ENCODE data around the gene MAP3K20.
"Not testable (repeated sequence)": the region's sequence is repeated elsewhere in the genome, so short reads cannot be mapped to it uniquely, and the experiment has no call there.

Gene MAP3K20

GRCh38 chr2:173122936-173123335 lies 47.3 kb downstream of the MAP3K20 start:
- DNase-seq (ENCODE audit: low read depth in 2 of 2): no peak

DNA sequence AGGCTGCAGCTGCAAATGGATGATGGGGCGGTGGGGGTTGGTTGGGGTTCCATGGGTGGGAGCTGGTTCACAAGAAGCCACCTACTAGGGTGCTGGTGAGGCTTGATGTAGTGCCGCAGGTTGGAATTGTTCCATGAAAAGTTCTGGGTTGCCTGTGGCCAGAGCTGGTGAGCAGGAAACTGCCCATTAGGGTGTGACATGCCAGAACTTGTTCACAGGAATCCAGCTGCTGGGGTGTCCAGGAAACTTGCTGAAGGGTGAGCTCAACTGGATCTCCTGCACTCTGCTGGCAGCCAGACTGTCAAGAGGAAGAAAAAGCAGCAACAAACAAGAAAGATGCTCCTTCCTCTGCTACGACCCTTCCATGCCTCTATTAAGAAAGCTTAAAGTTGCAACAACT lies 48.8 kb downstream of the MAP3K20 start:
- no peak for DNase-seq (ENCODE audit: low read depth in 2 of 2)

- no peak for DNase-seq (ENCODE audit: low read depth in 2 of 2)
Observed at GRCh38 chr2:173126819-173127218, 51.2 kb downstream of the MAP3K20 start.

DNA sequence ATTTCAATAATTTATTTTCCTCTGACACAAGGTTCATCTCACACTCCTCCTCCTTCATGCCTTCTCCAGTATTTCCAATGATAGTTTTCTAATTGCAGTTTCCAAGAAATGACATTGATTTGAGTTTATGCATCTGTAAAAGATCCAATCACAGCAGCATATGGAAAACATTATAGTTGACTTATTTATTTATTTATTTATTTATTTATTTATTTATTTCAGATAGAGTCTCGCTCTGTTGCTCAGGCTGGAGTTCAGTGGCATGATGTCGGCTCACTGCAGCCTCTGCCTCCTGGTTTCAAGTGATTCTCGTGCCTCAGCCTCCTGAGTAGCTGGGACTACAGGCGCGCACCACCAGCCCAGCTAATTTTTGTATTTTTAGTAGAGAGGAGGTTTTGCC lies 52.5 kb downstream of the MAP3K20 start:
- DNase-seq (ENCODE audit: low read depth in 2 of 2): not testable (repeated sequence)

- DNase-seq (ENCODE audit: low read depth in 2 of 2): no peak
Observed at GRCh38 chr2:173130496-173131465, 55.1 kb downstream of the MAP3K20 start.

GRCh38 chr2:173132531-173132930 lies 56.9 kb downstream of the MAP3K20 start:
- no peak for DNase-seq (ENCODE audit: low read depth in 2 of 2)

- DNase-seq (ENCODE audit: low read depth in 2 of 2): no peak
Observed at GRCh38 chr2:173134703-173135102, 59.1 kb downstream of the MAP3K20 start.

- DNase-seq (ENCODE audit: low read depth in 2 of 2): no peak
Observed at GRCh38 chr2:173136067-173136466, 60.4 kb downstream of the MAP3K20 start.

- DNase-seq (ENCODE audit: low read depth in 2 of 2): no peak
Observed at GRCh38 chr2:173136599-173136998, 61.0 kb downstream of the MAP3K20 start.

GRCh38 chr2:173137610-173138009 lies 62.0 kb downstream of the MAP3K20 start:
- DNase-seq (ENCODE audit: low read depth in 2 of 2): no peak

DNA sequence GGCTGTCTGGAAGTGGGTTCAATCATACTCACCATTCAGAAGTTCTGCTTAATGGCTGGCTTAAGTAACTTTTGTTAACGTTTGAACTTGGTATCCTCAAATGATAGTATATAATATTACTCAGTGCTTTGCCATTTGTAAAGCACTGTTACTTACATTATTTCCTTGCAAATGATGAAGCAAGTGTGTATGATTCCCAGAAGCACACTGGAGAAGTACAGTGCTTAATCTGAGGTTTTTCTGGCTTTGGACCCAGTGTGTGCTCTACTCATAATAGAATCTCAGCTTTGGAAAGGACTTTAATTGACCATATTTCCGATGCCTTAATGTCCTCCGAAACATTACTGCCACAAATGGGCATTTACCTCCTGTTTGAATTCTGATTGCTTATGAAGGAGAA lies 63.3 kb downstream of the MAP3K20 start:
- DNase-seq (ENCODE audit: low read depth in 2 of 2): no peak

GRCh38 chr2:173141666-173142065 lies 66.0 kb downstream of the MAP3K20 start:
- DNase-seq (ENCODE audit: low read depth in 2 of 2): no peak

DNA sequence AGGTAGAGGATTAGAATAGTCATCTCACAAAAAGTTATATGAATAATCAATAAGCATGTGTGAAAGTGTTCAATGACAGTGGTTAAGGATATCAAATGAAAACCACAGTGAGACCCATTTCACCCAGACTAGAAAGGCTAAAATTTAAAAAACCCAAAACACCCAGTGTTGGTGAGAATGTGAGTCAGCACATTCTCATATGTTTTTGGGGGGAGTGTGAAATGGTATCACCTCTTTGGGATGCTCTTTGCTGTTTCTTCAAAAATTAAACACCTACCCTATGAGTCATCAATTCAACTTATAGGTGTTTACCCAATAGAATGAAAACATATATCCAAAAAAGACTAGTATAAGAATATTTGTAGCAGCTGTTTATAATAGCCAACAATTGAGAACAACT lies 69.8 kb downstream of the MAP3K20 start:
- no peak for DNase-seq (ENCODE audit: low read depth in 2 of 2)

- no peak for DNase-seq (ENCODE audit: low read depth in 2 of 2)
Observed at GRCh38 chr2:173146590-173146989, 70.9 kb downstream of the MAP3K20 start.

DNA sequence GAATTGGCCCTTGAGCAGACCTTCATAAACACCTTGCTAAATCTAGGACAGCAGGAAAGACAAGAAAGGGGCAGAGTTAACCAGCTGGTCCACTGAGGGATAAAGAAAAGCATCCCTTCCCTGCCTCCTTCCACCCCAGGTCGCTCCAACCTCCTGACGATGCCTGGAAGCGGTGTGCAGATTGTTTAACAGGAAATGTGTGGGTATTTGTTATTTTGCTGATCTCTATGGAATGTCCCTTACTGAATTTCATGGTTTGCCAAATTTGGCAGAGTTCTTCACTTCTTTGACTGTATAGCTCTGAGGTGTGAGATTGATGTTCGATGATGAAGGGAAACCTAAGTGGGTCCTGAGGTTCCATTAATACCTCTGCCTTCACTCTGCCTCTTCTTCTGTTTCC lies 72.9 kb downstream of the MAP3K20 start:
- no peak for DNase-seq (ENCODE audit: low read depth in 2 of 2)

DNA sequence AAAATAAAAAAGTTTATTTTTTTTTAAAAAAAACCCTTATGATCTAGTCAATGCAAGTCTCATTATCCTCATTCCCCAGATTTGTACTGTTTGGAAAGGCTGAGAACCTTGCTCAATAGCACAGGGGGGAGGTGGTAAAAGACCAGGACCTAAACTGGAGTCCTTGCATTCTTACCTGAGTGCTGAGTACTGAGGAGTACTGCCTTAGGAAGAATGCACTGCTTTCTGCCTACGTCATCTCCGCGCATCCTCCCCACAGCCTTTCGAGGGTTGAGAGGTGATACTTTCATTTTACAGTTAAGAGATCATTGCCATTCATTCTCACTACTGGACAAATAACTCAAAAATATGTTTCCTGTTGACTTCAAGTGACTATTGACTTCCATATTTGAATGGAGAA lies 73.8 kb downstream of the MAP3K20 start:
- peak; percentile 18 to 27 for DNase-seq (ENCODE audit: low read depth in 2 of 2)

DNA sequence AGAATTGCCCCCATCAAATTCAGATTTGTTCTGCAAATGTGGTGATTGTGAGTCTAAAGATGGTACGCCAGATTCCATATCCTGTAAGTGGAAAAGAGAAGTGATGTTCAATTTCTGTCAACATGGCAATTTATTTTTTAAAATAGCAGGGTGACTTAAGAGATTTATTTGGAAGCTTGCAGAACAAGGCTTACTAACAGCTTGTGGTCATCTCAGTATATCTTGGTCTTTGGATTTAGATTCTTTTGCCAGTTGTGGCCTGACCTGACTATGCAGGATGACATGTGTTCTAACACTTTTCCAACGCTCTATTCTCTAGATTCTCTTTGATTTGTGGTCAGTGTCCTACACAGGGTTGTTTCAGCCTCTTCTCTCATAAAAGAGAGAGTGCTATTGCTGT lies 74.4 kb downstream of the MAP3K20 start:
- no peak for DNase-seq (ENCODE audit: low read depth in 2 of 2)

DNA sequence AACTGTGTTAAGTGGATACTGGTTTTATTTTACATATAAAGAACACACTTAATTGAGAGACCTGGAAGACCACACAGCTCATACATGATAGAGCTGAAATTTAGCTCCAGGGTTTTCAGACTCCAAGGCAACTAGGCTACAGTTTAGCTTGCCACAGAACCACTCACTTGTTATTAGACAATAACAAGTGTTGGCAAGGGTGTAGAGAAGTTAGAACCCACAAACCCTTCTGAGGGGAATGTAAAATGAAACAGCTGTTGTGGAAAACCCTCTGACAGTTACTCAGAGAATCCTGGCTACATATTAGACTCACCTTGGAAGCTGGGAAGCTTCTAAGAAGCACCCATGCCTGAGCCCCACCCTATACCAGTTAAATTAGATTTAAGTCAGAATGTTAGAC lies 75.3 kb downstream of the MAP3K20 start:
- no peak for DNase-seq (ENCODE audit: low read depth in 2 of 2)

DNA sequence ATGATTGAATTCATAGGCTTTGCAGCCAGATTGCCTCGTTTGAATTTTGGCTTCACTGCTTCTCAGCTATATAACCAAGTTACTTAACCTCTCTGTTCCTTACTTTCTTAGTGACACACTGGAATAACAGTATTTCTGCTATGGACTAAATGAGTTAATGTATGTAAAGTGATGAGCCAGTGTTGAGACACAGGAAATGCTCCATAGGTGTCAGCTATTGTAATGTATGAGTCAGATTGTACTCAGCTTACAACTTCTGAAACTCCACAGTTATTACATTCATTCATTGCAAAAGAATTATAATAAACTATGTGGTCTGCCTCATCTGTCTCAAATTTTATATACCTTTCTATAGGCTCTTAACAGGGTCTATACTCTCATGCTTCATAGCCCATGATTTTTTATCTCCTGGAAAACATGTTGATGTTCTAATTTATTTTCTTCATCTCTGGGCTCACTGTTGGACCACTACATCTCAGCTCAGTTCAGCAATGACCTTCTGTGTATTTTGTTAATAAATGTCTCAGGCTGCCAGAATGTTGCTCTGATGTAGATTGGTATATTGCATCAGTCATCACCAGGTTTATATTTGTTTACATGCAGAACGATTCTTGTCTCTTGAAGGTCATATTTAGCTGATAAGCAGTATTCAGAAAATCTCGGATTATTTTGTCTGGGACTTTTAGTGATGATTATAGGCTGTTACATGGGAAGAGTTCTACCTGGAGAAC lies 76.2 kb downstream of the MAP3K20 start:
- DNase-seq (ENCODE audit: low read depth in 2 of 2): no peak

DNA sequence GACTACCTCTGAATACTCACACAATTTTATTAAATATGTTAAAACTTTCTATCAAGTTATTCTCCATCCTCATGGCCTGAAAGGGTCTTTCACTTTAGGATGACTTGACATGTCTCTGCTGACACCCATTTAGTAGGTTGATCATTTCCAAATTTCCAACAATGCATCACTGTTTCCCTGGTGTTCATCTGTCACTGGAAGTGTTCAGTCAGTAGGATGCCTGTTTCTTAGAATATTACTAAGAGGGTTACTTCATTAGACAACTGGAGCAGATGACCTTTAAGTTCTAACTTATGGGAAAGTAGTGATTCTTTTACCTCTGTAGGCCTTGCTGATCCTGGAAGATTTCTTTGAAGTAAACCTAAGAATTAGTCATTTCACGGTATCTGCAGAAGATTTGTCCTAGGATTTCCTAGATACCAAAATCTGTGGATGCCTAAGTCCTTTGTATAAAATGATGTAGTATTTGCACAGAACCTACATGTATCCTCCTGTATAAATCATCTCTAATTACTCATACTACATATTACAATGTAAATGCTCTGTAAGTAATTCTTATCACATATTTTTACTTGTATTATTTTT lies 77.7 kb downstream of the MAP3K20 start:
- no peak for DNase-seq (ENCODE audit: low read depth in 2 of 2)

- DNase-seq (ENCODE audit: low read depth in 2 of 2): no peak
Observed at GRCh38 chr2:173157676-173158293, 82.1 kb downstream of the MAP3K20 start.

DNA sequence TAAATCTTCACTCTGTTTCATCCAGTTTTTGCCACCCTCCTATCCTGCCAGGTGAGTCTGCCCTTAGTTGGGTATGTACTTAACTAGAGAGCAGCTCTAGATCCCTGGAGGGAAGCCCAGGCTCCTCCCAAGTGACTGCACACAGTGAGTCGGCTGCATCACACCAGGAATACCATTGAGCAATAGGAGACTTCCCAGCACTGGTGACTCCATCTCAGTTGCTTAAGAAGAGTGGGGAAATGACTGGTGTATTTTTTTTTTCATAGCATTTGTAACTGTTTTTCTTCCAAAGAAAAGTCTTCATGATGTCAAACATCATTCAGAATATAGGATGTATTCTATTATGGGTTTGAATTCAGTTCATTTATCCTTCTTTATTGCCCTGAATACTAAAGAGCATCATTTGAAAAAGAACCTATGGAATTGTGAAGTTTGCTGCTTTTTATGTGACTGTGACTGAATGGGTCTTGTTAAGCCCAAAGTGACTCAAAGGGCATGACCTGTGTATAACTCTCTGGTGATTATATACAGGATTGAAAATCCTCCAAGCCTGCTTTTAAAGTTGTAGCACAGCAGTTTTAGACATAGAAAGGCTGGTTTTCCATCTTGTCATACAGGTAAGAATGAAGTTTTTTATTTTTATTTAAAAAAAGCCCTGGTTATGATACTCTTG lies 84.3 kb downstream of the MAP3K20 start:
- no peak for DNase-seq (ENCODE audit: low read depth in 2 of 2)

Data from activated CD8-positive, alpha-beta memory T cell treated with anti-CD3 and anti-CD28 coated beads for 4 hours (primary cell).